IPS-20b (cell line): ENCODE measurements around the gene RGR.

Experiments
- H3K27ac ChIP-seq: one replicate; pipeline ENCODE4 v1.5.1; 2013; ENCODE audit warnings: low read length
- H3K27me3 ChIP-seq: 2 replicates; pipeline ENCODE4 v1.6.1; 2013; ENCODE audit warnings: mild to moderate bottlenecking, low read length, inconsistent platforms; ENCODE audit not compliant: insufficient read depth
- H3K36me3 ChIP-seq: 2 replicates; pipeline ENCODE4 v1.6.1; 2013; ENCODE audit warnings: low read depth, mild to moderate bottlenecking, inconsistent platforms, low read length, moderate library complexity; ENCODE audit not compliant: insufficient read depth
- H3K4me1 ChIP-seq: 2 replicates; pipeline ENCODE4 v1.6.1; 2013; ENCODE audit warnings: mild to moderate bottlenecking, control low read depth, inconsistent platforms, low read length, moderate library complexity; ENCODE audit not compliant: insufficient read depth
- H3K4me3 ChIP-seq: 2 replicates; pipeline ENCODE4 v1.5.1; 2013; ENCODE audit warnings: mild to moderate bottlenecking, low read length, inconsistent platforms
- H3K9ac ChIP-seq: 2 replicates; pipeline ENCODE4 v1.6.1; 2013; ENCODE audit warnings: low read depth, mild to moderate bottlenecking, inconsistent platforms, low read length, moderate library complexity
- H3K9me3 ChIP-seq: 2 replicates; pipeline ENCODE4 v1.6.1; 2013; ENCODE audit warnings: mild to moderate bottlenecking, low read depth, low read length, inconsistent platforms; ENCODE audit not compliant: insufficient read depth

Gene RGR

GRCh38 chr10:84238909-84239308, 5.9 kb upstream of the RGR start:
- H3K36me3 ChIP-seq = no peaks in the 10 kb centered on the region
- H3K27ac ChIP-seq = no peak overlapping the region
- H3K9ac ChIP-seq = no peak overlapping the region
- no peaks in the 10 kb centered on the region for H3K4me1 ChIP-seq
- peaks cover 29% of the 10 kb centered on the region for H3K27me3 ChIP-seq
- H3K9me3 ChIP-seq = no peaks in the 10 kb centered on the region
- H3K4me3 ChIP-seq = no peak overlapping the region

- H3K9me3 ChIP-seq = no peaks in the 10 kb centered on the region
- H3K36me3 ChIP-seq = no peaks in the 10 kb centered on the region
- no peak within 1 kb of the TSS for H3K9ac ChIP-seq
- no peak within 1 kb of the TSS for H3K27ac ChIP-seq
- H3K27me3 ChIP-seq = peaks cover 28% of the 10 kb centered on the region
- no peak within 1 kb of the TSS for H3K4me3 ChIP-seq
- no peaks in the 10 kb centered on the region for H3K4me1 ChIP-seq
Measured at GRCh38 chr10:84241185-84241790, 3.6 kb upstream of the RGR start, which contains the start of gene LRIT1. LRIT1 (minus strand) TSS chr10:84241546; CDS start chr10:84241439, 107 bp downstream.

- Histone ChIP-seq H3K9me3 (no peaks in the 10 kb centered on the region), H3K27ac (no peak overlapping the region), H3K4me1 (no peaks in the 10 kb centered on the region), H3K36me3 (no peaks in the 10 kb centered on the region), H3K9ac (no peak overlapping the region), H3K4me3 (no peak overlapping the region), H3K27me3 (peaks cover 7% of the 10 kb centered on the region; the same call in 1 of the 2 replicates)
Measured at GRCh38 chr10:84243759-84244158, 1.1 kb upstream of the RGR start.

GRCh38 chr10:84247496-84247895, 2.6 kb downstream of the RGR start:
- Histone ChIP-seq H3K9ac (no peak overlapping the region), H3K4me3 (no peak overlapping the region), H3K27ac (no peak overlapping the region), H3K36me3 (no peaks in the 10 kb centered on the region), H3K27me3 (no peaks in the 10 kb centered on the region; the same call in 1 of the 2 replicates), H3K4me1 (no peaks in the 10 kb centered on the region), H3K9me3 (no peaks in the 10 kb centered on the region)

GRCh38 chr10:84248794-84249193, 3.9 kb downstream of the RGR start:
- Histone ChIP-seq H3K27ac (no peak overlapping the region), H3K9ac (no peak overlapping the region), H3K4me3 (no peak overlapping the region), H3K36me3 (no peaks in the 10 kb centered on the region), H3K9me3 (no peaks in the 10 kb centered on the region), H3K4me1 (no peaks in the 10 kb centered on the region), H3K27me3 (no peaks in the 10 kb centered on the region; the same call in 1 of the 2 replicates)

GRCh38 chr10:84254552-84255478, 10.0 kb downstream of the RGR start:
- Histone ChIP-seq H3K4me1 (no peaks in the 10 kb centered on the region), H3K9me3 (no peaks in the 10 kb centered on the region), H3K27me3 (peaks cover 9% of the 10 kb centered on the region), H3K9ac (no peak overlapping the region), H3K27ac (no peak overlapping the region), H3K36me3 (no peaks in the 10 kb centered on the region), H3K4me3 (no peak overlapping the region)

- no peak overlapping the region for H3K4me3 ChIP-seq
Measured at GRCh38 chr10:84256510-84257342, 11.9 kb downstream of the RGR start.

GRCh38 chr10:84257343-84258020, 12.6 kb downstream of the RGR start:
- no peaks in the 10 kb centered on the region for H3K4me1 ChIP-seq
- no peaks in the 10 kb centered on the region for H3K9me3 ChIP-seq
- H3K27ac ChIP-seq = no peak overlapping the region
- peaks cover 9% of the 10 kb centered on the region for H3K27me3 ChIP-seq
- no peaks in the 10 kb centered on the region for H3K36me3 ChIP-seq
- H3K4me3 ChIP-seq = no peak overlapping the region
- no peak overlapping the region for H3K9ac ChIP-seq

More at GRCh38 chr10:84256510-84257342, 11.9 kb downstream of the RGR start:
- Histone ChIP-seq H3K4me1 (no peaks in the 10 kb centered on the region), H3K27ac (no peak overlapping the region), H3K27me3 (peaks cover 9% of the 10 kb centered on the region), H3K36me3 (no peaks in the 10 kb centered on the region), H3K9ac (no peak overlapping the region), H3K9me3 (no peaks in the 10 kb centered on the region)

- Histone ChIP-seq H3K4me1 (no peaks in the 10 kb centered on the region), H3K9me3 (no peaks in the 10 kb centered on the region), H3K36me3 (no peaks in the 10 kb centered on the region), H3K4me3 (no peak overlapping the region), H3K27me3 (peaks cover 9% of the 10 kb centered on the region), H3K9ac (no peak overlapping the region), H3K27ac (no peak overlapping the region)
Measured at GRCh38 chr10:84258034-84258695, 13.3 kb downstream of the RGR start.

GRCh38 chr10:84261236-84261915, 16.5 kb downstream of the RGR start:
- no peak overlapping the region for H3K4me3 ChIP-seq
- H3K4me1 ChIP-seq = no peaks in the 10 kb centered on the region
- H3K27me3 ChIP-seq = peaks cover 15% of the 10 kb centered on the region
- no peaks in the 10 kb centered on the region for H3K36me3 ChIP-seq
- no peak overlapping the region for H3K27ac ChIP-seq
- no peaks in the 10 kb centered on the region for H3K9me3 ChIP-seq
- H3K9ac ChIP-seq = no peak overlapping the region
